ENCODE results near the gene SERP2. TPM values are rescaled to one million over a fixed set of nuclear protein-coding genes. Genes with fewer than 3 reads are reported as not detected.
A peak's percentile ranks its signal among the peaks of the same experiment; 100 is the strongest.

Gene SERP2
- polyA plus RNA-seq, 3 donors: 9.6 to 12.2 (median 11.8) TPM

GRCh38 chr13:44385401-44385800, 11.8 kb downstream of the SERP2 start:
- no peak for DNase-seq

- DNase-seq: no peak
Measured at GRCh38 chr13:44385847-44386246, 12.2 kb downstream of the SERP2 start.

- DNase-seq: no peak
Measured at GRCh38 chr13:44386913-44387556, 13.4 kb downstream of the SERP2 start.

- DNase-seq: no peak
Measured at GRCh38 chr13:44388427-44389059, 14.9 kb downstream of the SERP2 start.

GRCh38 chr13:44389060-44389666, 15.5 kb downstream of the SERP2 start:
- DNase-seq: no peak

- DNase-seq: no peak
Measured at GRCh38 chr13:44389876-44390275, 16.3 kb downstream of the SERP2 start.

- peak; percentile 53 for DNase-seq
Measured at GRCh38 chr13:44393391-44393790, 19.8 kb downstream of the SERP2 start.

- DNase-seq: no peak
Measured at GRCh38 chr13:44394658-44395057, 21.0 kb downstream of the SERP2 start.

- DNase-seq: no peak
Measured at GRCh38 chr13:44395976-44396694, 22.5 kb downstream of the SERP2 start.

- DNase-seq: peak; percentile 54
Measured at GRCh38 chr13:44396701-44397580, 23.3 kb downstream of the SERP2 start.

GRCh38 chr13:44397766-44398223, 24.2 kb downstream of the SERP2 start:
- no peak for DNase-seq

- DNase-seq: no peak
Measured at GRCh38 chr13:44398606-44399005, 25.0 kb downstream of the SERP2 start.

GRCh38 chr13:44399074-44399473, 25.4 kb downstream of the SERP2 start:
- DNase-seq: no peak

- DNase-seq: no peak
Measured at GRCh38 chr13:44400736-44401135, 27.1 kb downstream of the SERP2 start.

GRCh38 chr13:44401577-44401976, 28.0 kb downstream of the SERP2 start:
- no peak for DNase-seq

- DNase-seq: no peak
Measured at GRCh38 chr13:44402899-44403445, 29.3 kb downstream of the SERP2 start.

- DNase-seq: no peak
Measured at GRCh38 chr13:44403461-44404056, 29.9 kb downstream of the SERP2 start.

GRCh38 chr13:44404261-44405132, 30.9 kb downstream of the SERP2 start:
- DNase-seq: no peak

GRCh38 chr13:44406617-44407016, 33.0 kb downstream of the SERP2 start:
- no peak for DNase-seq

- DNase-seq: no peak
Measured at GRCh38 chr13:44407379-44407778, 33.8 kb downstream of the SERP2 start.

Measured in renal pelvis (tissue), 4 donors.